Osteocyte (in vitro differentiated cells): ENCODE measurements around the gene C15orf39. TPM values are rescaled to one million over a fixed set of nuclear protein-coding genes. Genes with fewer than 3 reads are reported as not detected.

Source experiments
- DNase-seq: peaks from one replicate; pipeline ENCODE4 v3.0.0; 2021; ENCODE audit warnings: mixed read lengths; ENCODE audit not compliant: unreplicated experiment; ENCODE audit errors: extremely low spot score
- H3K27ac Mint-ChIP-seq: one replicate; pipeline ENCODE4 v1.8.0; 2021; ENCODE audit warnings: mild to moderate bottlenecking, mixed read lengths; ENCODE audit not compliant: unreplicated experiment
- H3K27me3 Mint-ChIP-seq: one replicate; pipeline ENCODE4 v1.8.0; 2021; ENCODE audit warnings: mixed read lengths; ENCODE audit not compliant: unreplicated experiment
- H3K36me3 Mint-ChIP-seq: one replicate; pipeline ENCODE4 v1.8.0; 2021; ENCODE audit warnings: mixed read lengths; ENCODE audit not compliant: unreplicated experiment
- H3K4me1 Mint-ChIP-seq: one replicate; pipeline ENCODE4 v1.8.0; 2021; ENCODE audit warnings: mixed read lengths; ENCODE audit not compliant: unreplicated experiment
- H3K4me3 Mint-ChIP-seq: one replicate; pipeline ENCODE4 v1.8.0; 2021; ENCODE audit warnings: mild to moderate bottlenecking, moderate library complexity, mixed read lengths; ENCODE audit not compliant: unreplicated experiment
- H3K9me3 Mint-ChIP-seq: one replicate; pipeline ENCODE4 v1.8.0; 2021; ENCODE audit warnings: mixed read lengths; ENCODE audit not compliant: unreplicated experiment
- total RNA-seq: library from RNA; stranded (reverse); gene quantifications from 2 replicates; pipeline ENCODE4 v1.2.1, GENCODE V29; 2021
- TF ChIP-seq, protein P1 (sequence below): fragments of 200-600 bp; sonication (generic); IDR thresholded peaks from 2 replicates; pipeline ENCODE4 v1.5.0; 2021; ENCODE audit warnings: antibody characterized with exemption, mild to moderate bottlenecking, moderate library complexity

C15orf39 gene
- total RNA-seq, 1 donor from 2014 or later, result 19.4 TPM

DNA sequence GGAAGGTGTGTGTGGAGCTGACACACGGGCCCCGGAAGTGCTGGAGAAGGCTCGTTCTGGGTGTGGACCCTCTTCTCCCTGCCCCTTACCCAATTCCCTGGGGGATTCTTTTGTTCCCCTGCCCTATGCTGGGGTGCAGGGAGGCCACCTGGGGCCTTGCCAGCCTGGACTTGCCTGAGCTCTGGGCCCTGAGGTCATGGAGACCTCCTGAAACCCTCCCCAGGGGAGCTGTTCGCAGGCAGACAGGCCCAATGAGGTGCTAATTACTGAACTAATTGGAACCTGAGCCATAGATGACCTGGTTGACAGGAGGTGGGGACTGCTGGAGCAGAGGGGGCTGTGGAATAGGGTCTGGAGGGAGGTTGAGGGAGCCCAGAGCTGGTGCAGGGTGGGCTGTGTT, 9.4 kb upstream of the C15orf39 start:
- Mint-ChIP-seq H3K36me3 (no peaks in the 10 kb centered on the region), H3K4me3 (no peak overlapping the region), H3K4me1 (no peaks in the 10 kb centered on the region), H3K9me3 (peaks cover 6% of the 10 kb centered on the region), H3K27me3 (no peaks in the 10 kb centered on the region), H3K27ac (no peak overlapping the region)
- DNase-seq, result no peak
- TF ChIP-seq, protein P1, sequence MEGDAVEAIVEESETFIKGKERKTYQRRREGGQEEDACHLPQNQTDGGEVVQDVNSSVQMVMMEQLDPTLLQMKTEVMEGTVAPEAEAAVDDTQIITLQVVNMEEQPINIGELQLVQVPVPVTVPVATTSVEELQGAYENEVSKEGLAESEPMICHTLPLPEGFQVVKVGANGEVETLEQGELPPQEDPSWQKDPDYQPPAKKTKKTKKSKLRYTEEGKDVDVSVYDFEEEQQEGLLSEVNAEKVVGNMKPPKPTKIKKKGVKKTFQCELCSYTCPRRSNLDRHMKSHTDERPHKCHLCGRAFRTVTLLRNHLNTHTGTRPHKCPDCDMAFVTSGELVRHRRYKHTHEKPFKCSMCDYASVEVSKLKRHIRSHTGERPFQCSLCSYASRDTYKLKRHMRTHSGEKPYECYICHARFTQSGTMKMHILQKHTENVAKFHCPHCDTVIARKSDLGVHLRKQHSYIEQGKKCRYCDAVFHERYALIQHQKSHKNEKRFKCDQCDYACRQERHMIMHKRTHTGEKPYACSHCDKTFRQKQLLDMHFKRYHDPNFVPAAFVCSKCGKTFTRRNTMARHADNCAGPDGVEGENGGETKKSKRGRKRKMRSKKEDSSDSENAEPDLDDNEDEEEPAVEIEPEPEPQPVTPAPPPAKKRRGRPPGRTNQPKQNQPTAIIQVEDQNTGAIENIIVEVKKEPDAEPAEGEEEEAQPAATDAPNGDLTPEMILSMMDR, result no peak

DNA sequence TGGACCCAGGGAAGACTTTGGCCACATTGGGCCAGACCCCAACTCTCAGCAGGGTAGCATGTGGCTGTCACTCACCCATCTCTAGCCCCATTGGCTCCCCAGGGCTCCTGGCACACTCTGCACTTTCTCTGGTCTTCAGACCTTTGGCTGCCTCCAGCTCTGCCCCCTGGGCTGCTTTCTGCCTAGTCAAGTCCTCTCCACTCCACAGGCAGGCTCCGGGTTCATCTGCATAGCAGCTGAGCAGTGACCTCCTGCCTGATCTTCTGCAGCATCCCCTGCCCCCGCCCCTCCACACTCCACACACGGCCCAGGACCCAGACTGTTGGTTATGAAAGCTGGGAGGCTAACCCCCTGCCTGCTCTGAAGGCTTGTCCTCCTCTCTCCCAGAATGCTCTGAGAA, 8.4 kb upstream of the C15orf39 start:
- no peak for DNase-seq
- Mint-ChIP-seq H3K9me3 (peaks cover 6% of the 10 kb centered on the region), H3K27ac (no peak overlapping the region), H3K4me3 (no peak overlapping the region), H3K4me1 (no peaks in the 10 kb centered on the region), H3K36me3 (no peaks in the 10 kb centered on the region), H3K27me3 (no peaks in the 10 kb centered on the region)
- TF ChIP-seq, protein P1, result no peak

DNA sequence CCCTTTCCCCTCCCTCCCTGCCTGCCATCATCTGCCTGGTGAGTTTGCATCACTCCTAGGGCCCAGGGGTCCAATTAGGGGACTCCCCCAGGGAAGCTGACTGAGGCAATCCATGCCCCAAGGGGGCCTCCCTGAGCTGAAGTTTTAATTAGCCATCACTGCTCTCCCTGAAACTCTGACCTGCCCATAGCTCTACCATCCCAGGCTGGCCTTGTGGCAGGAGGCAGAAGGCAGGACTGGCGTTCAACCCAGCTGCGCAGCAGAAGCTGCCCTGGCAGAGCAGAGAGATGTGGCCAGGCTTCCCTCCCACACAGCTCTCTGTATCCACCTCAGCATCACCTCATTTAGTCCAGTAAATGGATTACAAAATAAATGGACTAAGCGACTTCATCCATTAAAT, 7.7 kb upstream of the C15orf39 start:
- TF ChIP-seq, protein P1, result no peak
- H3K36me3 Mint-ChIP-seq, result no peaks in the 10 kb centered on the region
- H3K9me3 Mint-ChIP-seq, result peaks cover 6% of the 10 kb centered on the region
- DNase-seq, result no peak
- no peak overlapping the region for H3K27ac Mint-ChIP-seq
- no peaks in the 10 kb centered on the region for H3K4me1 Mint-ChIP-seq
- no peaks in the 10 kb centered on the region for H3K27me3 Mint-ChIP-seq
- H3K4me3 Mint-ChIP-seq, result no peak overlapping the region

DNA sequence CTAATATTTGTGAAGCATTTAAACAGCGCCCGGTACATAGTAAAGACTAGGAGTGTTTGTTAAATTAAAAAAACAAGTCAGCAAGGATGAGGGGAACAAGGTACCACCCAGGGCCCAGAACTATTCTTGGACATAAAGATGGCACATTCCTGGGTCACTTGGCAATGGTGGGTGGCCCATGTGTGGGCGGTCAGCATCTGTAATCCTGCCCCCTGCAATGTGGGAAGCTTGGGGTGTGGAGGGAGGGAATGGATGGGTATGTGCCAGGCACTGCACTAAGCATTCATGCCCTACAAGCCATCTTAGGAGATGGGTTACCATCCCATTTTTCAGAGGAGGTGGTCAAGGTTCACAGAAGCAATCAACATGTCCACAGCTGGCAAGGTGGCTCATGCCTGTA, 7.3 kb upstream of the C15orf39 start:
- no peaks in the 10 kb centered on the region for H3K4me1 Mint-ChIP-seq
- H3K36me3 Mint-ChIP-seq, result no peaks in the 10 kb centered on the region
- TF ChIP-seq, protein P1, result no peak
- no peaks in the 10 kb centered on the region for H3K27me3 Mint-ChIP-seq
- peaks cover 6% of the 10 kb centered on the region for H3K9me3 Mint-ChIP-seq
- H3K27ac Mint-ChIP-seq, result no peak overlapping the region
- no peak for DNase-seq
- no peak overlapping the region for H3K4me3 Mint-ChIP-seq

DNA sequence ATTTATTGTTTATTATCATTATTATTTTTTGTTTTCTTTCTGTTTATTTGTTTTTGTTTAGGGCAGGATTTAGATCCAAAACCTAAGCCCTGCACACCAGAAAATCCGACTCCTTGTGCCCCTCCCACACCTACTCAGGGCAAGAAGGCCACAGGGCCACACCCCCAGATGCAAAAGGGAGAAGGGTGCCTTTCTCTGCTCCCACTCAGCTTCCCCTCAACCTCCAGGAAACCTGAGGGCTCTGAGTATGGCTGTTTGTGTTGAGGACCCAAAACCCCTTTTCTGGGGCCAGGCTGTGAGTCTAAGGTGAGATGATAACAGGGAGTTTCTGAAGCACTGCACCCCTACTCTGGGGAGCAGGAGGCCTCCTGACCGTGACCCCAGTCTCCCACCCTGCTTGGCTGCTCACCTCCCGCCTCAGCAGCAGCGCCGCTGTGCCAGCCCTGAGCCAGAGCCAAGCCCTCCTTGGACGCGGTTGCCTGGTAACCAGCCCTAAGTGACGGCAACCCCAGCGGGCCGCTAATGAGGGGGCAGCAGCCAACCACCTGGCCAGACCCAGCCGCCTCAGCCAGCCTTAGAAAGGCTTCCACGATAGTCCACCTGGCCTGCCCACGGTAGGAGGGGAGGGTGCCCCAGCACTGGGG, 6.4 kb upstream of the C15orf39 start:
- DNase-seq, result no peak
- Mint-ChIP-seq H3K27ac (no peak overlapping the region), H3K4me1 (no peaks in the 10 kb centered on the region), H3K4me3 (no peak overlapping the region), H3K36me3 (no peaks in the 10 kb centered on the region), H3K9me3 (peaks cover 6% of the 10 kb centered on the region), H3K27me3 (no peaks in the 10 kb centered on the region)
- TF ChIP-seq, protein P1, result no peak
